Measurements from ENCODE around the gene WNT9A.

The WNT9A gene

DNA sequence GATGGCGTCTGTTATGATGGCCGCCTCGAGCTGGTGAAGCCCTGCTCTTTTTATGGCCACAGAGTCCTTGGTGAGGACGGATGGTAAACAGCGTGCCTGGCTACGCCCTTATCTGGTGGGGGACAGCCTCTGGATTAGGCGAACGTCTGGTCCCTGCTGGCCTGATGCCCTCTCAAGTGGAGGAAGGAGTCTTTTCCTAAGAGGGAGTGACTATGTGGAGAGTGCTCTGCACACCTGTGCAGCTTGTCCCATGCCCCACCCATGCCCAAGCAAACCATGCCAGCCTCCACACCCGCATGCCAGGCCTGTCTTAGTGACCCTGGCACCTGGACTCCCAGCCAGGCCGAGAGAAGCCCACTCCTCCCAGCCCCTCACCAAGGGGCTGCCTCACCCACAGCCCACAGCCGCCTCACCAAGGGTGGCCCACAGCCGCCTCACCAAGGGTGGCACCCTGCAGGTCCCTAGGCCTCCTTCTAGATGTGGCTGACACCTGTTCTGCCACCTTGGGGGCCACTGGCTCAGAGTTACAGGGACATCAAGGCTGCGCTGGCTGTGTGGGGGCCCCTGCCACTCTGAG is 40.2 kb downstream of the WNT9A start:
- no peak for DNase-seq

DNA sequence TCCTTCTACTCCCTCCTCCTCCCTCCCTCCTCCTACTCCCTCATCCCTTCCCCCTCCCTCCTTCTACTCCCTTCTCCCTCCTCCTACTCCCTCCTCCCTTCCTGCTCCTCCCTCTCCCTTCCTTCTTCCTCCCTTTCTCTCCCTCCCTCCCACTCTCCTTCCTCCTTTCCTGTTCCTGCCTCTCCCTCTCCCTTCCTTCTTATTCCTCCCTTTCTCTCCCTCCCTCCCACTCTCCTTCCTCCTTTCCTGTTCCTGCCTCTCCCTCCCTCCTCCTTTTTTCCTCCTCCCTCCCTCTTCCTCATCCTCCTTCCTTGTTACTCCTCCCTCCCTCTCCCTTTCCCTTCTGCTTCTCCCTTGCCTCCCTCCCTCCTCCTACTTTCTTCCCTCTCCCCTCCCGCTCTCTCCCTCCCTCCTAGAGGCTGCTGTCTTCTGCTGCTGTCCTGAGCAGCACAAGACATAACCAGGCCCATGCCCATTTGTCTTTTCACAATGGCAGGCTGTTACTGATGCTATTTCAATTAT is 41.1 kb downstream of the WNT9A start:
- no peak for DNase-seq

DNA sequence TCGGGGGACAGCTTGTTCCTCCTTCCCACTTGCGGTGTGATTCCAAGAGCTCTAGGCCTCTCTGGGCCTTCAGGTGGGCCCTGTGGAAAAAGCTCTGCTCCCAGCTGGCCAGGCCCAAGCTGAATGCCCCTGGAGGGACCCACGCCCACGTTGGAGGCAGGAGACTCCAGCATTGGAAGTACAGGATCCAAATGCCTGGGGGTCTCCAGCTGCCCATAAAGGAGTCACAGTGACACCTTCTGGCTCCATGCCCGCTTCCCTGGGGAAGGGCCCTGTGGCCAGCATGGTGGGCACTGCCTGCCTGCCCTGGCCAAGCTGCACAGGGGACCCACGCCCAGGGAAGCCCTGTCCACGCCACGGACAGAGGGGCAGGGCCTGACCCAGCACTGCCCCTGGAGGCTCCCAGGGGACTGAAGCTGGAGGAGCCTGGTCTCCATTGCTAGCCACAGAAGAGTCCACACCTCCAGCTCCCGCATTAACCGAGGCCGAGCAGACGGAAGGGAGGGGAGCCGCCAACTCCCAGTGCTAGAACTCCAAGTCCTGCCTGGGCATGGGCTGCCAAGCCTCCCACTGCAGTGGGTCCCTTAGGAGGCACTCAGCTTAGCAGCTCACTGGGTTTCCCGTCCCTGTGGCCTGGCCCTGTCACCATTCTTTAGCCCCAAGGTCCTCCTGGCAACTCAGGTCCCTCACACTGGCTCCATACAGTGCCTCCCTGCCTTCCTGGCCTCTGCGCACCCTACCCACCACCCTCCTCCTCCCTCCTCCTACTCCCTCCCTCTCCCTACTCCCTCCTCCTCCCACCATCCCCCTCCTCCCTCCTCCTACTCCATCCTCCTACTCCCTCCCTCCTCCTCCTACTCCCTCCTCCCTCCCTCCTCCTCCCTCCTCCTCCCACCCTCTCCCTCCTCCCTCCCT is 41.9 kb downstream of the WNT9A start:
- DNase-seq, result no peak

DNA sequence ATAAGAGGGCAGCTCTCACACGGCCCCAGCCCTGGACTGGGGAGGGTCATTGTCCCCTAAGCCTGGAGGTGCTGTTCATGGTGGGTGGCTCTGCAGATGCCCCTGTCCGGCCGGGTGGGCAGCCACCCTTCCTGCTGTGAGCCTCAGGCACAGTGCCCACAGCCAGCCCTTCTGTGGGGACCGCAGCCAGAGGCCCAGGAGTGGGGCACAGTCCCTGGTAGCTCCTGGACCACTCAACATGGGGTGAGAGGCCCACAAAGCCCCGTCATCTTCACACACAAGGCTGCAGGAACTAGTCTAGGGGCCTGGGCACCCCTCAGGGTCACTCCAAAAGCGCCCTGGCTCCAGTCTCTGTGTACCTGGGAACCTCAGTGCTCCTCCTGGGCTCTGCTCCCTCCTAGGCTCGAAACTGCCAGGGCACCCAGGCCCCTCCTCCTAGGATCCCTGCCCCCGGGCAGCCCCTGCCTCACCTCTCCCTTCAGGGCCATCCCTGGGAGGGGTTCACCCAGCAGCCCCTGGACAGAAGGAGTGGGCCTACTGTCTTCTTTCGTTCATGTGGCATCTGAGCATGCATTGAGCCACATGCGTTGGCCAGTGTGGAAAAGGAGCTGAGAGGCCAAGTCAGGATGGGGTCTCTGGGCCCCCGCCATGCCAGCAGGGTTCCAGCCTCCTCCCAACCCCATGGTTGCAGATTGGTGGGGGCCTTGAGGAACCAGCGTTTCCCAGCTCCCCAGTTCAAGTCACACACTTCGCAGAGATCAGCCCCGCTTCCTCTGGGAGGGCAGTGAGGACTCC is 43.0 kb downstream of the WNT9A start:
- no peak for DNase-seq

DNA sequence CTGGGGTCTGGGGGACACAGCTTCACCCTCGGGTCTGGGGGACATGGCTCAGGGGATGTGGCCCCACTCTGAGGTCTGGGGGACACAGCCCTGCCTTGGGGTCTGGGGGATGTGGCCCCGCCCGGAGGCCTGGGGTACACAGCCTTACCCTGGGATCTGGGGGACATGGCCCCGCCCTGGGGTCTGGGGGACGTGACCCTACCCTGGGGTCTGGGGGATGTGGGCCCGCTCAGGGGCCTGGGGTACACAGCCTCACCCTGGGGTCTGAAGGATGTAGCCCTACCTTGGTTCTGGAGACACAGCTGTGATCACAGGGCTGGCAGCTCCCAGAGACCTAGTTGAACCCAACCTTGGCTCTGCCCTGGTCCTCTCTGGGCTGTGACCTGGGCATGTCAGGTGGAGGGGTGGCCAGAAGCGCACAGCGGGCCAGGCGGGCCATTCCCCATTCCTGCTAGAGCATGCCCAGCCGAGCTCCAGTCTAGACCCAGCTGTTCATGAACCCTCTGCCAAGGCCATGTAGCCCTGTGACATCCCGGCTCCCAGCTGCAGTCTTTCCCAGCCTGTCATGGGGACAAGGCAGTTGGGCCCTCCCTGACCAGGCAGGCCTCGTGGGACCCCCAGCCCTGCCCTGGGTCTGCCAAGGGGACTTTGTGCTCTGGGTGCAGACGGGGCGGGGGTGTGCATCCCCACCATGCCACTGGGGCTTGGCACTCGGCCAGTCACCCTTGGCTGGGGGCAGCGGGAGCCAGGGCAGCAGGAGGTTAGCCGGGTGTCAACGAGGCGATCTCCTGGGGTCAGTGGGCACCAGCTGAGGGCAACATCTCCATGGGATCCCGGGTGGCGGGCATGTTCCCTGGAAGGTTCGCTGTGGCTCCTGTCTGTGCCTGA is 43.9 kb downstream of the WNT9A start:
- DNase-seq, result no peak

DNA sequence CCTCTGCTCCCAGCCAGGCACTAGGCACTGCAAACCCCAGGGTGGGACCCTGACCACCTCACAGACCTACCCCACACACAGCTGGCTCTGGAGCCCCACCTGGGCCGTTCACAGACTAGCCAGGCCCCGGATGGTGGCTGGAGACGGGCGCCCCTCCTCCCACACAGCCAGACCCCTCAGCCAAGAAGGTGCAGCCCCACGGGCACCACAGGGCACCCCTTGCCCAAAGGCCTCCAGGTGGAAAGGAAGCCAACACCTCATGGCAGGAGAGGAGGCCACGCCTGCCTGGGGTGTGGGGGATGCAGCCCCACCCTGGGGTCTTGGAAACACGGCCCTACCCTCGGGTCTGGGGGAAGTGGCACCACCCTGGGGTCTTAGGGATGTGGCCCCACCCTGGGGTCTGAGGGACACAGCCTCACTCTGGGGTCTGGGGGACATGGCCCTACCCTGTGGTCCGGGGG is 44.6 kb downstream of the WNT9A start:
- no peak for DNase-seq

DNA sequence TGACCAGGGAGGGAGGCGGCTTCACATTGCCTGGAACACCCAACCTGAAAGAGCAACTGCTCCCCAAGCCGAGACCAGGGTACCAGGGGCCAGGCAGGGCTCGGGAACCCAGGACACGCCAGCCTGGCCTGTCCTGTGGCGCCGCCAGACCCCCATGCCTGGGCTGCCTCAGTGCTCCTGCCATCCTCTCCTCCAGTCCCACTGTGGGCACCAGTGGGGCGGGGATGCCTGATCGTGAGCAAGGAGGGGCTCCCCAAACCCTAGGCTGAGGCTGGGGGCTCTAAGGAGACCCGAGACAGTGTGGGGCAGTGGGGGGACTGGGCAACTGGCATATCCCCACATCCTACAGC is 45.1 kb downstream of the WNT9A start:
- DNase-seq, result no peak

DNA sequence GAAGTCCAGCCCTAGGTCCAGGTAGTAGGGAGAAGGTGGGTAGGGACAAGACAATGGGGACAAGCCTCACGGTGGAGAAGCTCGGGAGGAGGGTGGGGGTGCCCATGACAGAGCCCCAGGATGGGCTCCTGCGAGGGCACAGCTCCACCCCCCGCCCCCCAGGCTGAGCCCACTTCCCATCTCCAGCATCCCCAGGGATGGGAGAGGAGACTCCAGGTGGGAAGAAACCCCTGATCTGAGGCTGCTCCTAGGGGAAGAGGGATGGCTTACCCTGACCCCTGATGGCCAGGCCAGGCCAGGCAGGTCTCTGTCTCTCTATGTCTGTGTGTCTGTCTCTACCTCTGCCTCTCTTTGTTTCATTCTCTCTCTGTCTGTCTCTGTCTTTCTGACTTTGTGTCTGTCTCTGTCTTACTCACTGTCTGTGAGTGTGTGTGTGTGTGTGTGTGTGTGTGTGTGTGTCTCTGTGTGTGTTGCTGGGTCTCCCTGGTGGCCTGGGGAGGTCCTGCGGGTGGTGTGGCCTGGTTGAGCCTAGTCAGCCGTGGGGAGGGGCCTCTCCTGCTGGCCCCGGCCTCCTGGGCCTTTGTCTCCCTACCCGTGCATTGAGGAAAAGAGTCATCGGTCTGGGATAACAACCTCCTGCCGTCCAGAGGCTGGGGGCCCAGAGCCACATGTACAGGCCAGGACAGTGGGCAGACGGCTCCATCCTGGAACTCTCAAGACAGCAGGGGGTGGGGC is 45.7 kb downstream of the WNT9A start:
- no peak for DNase-seq

DNA sequence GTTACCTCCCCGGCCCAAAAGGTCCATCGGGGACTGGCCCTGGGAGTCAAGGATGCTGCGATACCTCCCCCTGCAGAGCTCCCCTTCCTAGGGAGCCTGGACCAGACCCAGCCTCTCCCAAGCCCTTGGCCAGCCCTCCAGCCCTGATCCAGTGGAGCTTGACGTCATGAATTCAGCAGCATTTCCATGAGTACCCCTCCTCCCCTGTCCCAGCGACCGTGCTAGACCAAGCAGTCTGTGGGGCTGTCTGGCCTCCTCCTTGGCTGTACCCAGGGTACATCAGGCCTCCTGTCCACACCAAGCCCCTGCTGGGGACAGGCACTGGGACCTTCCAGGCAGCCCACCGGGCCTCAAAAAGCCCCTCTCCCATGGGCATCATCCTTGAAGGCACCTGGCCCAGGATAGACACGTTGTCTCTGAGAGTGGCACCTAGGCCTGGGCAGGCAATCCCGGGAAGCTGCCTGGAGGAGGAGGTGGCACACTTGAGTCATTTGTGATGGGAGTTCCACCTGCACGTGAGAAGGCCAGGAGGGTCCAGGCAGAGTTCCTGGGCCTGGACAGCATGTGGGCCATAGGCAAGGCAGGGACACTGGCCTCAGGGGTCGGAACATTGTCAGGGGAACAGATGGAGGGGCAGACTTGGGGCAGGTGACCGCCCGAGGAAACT is 46.4 kb downstream of the WNT9A start:
- no peak for DNase-seq

DNA sequence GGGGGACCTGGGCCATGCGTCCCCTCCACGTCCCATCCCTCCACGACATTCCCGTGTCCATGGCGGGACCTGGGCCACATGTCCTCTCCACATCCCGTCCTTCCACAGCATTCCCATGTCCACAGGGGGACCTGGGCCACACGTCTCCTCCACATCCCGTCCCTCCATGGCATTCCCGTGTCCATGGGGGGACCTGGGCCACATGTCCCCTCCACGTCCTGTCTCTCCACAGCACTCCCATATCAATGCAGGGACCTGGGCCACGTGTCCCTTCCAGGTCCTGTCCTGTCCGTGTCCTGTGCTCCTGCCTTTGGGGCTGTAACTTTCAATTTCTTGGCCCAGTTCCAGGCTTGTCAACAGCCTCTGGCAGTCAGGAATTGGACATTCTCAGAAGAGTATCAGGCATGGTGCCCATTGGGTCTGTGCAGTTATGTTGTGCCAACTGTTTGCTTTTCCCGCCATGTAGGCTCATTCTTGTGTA is 47.1 kb downstream of the WNT9A start:
- no peak for DNase-seq

DNA sequence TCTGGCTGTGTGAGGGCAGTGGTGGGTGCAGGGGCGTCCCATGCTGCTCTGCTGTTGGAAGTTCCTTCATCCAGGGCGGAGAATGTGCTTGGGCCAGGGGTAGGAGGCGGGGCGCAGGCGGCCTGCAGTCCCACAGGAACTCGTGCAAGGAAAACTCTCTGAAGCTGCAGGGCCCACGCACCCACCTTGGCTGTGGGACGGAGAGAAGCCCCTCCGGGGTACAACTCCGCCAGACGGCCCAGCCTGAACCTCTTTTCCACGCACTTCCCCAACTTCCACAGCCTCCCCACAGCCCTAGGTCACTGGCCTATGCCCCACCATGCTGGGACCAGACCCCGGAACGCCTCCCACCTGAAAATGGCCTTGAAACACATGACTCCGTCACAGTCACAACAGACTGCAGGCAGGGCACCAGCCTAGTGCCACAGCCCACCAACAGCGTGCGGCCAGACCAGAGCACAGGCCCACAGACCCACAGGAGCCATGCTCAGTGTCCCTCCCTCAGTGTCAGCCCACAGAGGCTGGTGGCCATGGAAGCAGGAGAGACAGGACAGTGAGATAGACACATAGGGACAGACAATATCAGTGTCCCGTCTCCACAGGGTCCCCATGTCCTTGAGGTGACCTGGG is 47.8 kb downstream of the WNT9A start:
- no peak for DNase-seq

DNA sequence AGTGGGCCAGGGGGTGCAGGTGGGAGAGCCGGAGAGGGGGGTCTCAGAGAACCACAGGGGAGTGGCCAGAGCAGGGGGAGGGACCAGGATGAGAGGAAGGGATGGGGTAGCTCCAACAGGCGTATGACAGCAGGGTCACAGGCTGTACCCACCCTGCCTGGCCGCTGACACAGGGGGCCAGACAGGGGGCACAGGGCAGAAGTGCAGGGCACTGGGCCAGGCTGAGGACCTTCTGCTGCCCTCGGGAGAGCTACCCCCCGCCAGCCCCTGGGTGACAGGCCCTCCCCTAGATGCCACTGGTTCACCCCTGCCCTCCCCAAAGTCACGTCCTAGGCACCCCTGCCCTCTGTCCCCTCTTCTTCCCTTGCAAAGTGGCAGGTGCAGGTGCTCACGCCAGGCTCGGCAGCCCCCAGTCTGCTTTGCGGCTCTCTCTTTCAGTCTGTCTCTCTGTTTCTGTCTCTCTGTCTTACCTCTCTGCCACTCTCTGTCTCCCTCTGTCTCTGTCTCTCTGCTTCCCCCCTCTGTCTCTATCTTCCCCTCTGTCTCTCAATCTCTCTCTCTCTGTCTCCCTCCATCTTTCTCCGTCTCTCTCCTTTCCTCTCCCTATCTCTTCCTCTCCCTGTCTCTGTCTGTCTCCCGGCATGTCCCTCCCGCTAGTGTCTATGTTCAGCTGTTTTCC is 48.5 kb downstream of the WNT9A start:
- no peak for DNase-seq

DNA sequence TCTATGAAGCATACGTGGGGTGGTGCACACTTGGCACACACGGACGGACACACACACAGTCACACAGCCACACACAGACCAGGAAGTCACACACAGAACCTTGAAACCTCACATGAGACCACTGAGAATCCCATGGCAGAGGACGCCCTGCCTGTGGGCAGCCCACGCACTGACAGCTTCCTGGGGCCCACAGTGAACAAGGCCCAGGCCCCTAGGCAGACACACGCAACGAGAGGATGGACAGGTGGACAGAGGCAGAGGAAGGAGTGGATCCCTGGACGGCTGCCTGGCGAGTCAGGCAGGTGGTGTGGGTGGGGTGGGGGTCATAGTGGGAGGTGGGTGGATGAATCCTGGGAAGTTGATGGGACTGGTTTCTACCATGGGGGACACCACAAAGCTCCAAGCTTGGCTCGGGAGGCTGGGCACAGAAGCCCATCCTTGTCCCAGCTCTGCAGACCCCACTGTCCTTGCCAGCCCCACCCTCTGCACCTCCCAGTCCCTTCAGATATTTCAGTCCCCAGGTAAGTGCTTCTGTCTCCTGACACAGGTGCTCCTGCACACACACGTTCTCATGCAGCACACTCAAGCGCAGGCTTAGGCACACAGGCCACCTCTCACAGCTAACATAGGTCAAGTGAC is 49.1 kb downstream of the WNT9A start:
- DNase-seq, result no peak

DNA sequence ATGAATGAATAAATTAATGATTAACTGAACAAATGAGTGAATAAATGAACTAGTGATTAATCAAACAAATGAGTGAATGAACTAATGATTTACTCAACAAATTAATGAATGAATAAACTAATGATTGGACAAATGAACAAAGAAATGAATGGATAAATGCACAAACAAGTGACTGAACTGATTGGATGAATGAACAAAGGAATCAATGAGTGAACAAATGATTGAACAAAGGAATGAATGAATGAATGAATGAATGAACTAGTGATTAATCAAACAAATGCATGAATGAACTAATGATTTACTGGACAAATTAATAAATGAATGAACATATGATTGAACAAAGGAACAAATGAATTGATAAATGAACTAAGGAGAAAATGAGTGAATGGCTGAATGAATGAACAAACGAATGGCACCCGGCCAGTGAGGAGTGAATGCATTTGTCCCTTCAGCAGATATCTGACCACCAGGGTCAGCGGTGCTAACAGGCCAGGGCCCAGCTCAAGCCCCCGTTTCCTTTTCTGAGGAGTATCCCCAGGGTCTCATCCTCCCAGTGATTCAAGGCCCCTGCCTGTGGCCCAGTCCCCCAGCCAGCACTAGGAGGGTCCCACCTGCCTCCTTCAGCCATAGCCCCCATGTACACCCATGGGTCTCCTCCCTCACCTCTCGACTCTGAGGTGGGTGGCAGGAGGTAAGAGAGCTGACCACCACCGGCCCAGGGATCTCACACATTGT is 49.9 kb downstream of the WNT9A start:
- DNase-seq, result no peak

DNA sequence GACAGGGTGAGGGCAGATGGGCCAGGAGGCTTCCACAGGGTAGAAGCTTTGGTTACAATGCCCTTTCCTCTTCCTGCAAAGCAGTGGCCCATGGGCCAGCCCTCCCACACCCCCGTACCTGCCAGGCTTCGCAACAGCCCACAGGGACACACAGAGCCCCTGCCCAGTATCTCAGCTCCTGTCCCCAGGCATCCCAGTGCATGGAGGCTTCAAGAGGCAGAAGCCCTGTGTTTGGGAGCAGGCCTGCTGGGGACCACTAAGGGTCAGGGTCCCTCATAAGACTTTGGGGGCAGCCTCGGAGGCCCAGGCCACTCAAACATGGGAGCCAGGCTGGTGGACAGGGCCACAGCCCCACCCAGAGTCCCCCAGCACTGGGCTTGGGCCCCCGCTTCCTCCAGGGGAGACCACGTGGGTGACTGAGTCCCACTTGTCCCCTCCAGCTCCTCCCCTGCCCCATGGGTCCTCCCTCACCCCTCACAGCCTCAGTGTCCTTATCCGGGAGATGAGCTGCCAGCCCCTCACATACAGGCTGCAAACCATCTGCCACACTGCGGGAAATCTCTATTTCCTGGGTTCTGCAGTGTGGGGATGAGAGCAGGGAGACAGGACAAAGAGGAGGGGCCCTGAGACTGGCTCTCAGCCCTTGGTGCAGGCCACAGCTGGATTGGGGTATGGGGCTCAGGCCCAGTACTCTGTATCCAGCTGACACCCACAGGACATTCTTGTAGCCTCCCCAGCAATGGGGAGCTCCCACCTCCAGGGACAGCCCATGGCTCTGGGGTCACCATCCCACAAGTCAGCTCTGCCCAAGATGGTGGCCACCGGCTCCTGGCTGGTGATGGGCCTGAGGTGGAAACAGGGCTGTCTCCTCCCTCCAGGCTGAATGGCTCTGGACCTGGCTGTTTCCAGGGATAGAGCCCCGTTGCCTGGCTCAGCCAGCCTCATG is 50.7 kb downstream of the WNT9A start:
- no peak for DNase-seq

DNA sequence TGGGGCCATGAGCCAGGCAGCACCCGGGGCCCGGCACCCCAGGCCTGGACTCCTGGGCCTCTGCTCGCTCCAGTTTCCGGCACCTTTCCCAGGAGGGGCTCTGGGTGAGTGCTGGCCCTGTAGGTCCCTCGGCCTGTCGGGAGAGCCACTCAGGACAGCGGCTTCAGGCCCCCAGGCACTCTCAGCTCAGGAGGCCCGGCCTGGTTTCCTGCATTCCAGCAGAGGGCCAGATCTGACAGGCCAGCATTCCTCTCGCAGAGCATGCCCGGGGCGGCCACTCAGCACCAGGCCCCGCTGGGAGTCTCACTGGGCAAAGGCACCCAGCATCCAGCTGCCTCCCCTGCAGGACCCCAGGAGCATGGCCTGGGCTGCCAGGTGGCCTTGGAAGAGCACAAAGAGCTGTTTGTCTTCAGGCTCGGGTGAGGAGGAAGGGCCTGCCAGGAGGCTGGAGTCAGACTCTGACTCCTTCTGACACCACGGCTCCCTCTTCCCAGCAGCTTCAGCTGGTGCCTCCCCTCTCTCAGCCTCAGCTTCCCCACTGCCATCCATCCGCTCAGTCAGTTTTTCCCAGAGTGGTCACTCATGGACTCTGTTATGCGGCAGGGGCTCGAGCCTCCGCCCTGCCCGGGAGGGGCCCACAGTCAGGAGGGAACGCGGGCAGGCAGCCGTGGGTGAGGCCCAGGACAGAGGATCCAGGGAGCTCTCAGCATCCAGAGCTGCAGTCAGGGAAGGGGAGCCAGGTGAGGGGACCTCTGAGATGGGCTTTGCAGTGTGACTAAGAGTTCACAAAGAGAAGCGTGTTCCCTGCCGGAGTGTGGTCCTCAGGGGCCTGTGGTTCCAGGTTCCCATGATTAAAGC is 51.7 kb downstream of the WNT9A start:
- no peak for DNase-seq
